ENCODE measurements around the gene DGCR8.

DNA sequence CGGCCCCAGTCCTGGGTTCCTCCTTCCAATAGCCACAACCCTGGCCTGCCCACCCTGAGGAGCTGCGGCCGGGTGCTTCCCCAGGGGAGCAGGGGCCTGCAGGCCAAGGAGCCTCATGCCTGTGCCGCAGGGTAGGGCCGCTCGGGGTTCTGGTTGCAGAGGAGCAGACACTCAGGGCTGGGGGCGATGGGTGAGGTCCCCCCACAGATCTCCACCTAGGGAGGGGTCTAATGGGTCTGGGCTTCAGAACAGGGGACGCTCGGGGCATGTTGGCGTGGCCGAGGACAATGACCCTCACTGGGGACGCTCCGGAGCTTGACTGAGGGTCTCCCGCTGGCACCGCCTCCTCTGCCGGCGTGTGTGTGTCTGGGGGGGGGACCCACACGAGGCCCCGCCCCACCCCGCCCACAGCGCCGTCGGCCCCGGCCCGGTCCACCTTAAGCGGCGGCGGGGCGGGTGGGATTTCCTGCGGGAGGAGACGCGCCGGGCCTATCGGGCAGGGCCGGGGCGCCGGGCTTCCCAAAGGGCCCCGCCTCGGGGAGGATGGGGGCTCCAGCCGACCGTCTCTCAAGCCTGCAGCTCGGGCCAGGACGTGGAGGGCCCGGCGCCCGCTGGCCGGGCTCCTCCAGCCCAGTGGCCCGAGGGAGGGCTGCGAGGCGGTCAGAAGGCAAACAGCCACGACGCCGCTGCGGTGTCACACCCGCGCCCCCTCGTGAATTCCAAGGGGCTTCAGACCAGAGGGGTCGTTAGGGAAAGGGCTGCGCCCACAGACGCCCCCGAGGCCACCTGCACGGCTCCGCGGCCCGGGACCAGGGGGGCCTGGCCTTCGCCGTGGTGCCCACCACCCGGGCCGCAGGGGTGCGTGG lies 50.9 kb downstream of the DGCR8 start:
- TF ChIP-seq, protein P1, sequence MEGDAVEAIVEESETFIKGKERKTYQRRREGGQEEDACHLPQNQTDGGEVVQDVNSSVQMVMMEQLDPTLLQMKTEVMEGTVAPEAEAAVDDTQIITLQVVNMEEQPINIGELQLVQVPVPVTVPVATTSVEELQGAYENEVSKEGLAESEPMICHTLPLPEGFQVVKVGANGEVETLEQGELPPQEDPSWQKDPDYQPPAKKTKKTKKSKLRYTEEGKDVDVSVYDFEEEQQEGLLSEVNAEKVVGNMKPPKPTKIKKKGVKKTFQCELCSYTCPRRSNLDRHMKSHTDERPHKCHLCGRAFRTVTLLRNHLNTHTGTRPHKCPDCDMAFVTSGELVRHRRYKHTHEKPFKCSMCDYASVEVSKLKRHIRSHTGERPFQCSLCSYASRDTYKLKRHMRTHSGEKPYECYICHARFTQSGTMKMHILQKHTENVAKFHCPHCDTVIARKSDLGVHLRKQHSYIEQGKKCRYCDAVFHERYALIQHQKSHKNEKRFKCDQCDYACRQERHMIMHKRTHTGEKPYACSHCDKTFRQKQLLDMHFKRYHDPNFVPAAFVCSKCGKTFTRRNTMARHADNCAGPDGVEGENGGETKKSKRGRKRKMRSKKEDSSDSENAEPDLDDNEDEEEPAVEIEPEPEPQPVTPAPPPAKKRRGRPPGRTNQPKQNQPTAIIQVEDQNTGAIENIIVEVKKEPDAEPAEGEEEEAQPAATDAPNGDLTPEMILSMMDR (IDR thresholded peaks at IDR 0.05; ENCODE audit: low read depth, low read length, poor library complexity, severe bottlenecking), result no peak
- TF ChIP-seq EZH2phosphoT487 (IDR thresholded peaks at IDR 0.05; ENCODE audit: borderline replicate concordance, low read length), result peak; percentile 95

Measured in DOHH2 (cell line).